Hematopoietic multipotent progenitor cell treated with erythropoietin and hydrocortisone succinate and interleukin-3 and kit ligand, for 4 days (in vitro differentiated cells): ENCODE results near the gene CHI3L1.

Source experiments
- DNase-seq: peaks from one replicate; pipeline ENCODE4 v3.0.0-alpha.2; 2015

Gene CHI3L1

DNA sequence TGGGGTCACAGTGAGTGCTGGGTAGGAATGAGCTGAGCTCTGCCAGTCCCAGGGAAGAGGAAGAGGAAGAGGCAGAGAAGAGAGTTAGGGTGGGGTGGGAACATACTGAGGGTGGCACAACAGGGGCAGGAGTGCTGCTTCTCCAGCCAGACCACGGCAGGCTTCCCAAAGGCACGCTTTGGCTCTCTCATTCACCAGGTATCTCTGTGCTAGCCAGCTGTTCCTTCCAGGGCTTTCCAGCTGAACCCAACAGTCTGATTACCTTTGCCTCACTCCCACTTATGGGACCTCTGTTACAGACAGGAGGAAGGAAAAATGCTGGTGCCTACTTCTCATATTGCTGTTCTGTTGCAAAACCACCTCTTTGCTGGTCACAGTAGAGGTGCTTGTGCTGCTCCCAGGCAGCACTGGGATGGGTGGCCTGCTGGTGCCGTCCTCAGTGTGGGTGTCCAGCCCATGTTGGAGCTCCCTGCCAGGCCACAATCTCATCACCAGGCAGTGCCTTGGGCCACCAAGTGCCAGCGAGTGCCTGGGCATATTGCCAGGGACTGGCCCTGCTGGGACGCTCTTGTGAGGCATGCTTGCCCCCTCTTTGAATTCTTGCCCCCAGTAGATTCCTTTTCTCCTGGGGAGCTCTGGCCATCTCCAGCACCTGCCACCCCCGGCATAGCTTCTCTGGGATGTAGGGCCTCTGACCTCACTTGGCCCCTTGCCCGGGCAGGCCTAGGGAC is 56.8 kb downstream of the CHI3L1 start:
- DNase-seq: no peak
